ENCODE data around the gene DNMT3A. TPM values are rescaled to one million over a fixed set of nuclear protein-coding genes. Genes with fewer than 3 reads are reported as not detected.

DNMT3A gene
- 10 to 100 TPM; 16.0 to 17.9 TPM for total RNA-seq

GRCh38 chr2:25341753-25342371 lies at the start of gene DNMT3A:
Gene DNMT3A, minus strand, starts transcription at chr2:25341925. Its CDS starts 27,941 bp downstream, at chr2:25313984.

Small RNA genes lying within 50 kb of the gene (small RNA-seq; reads per million reads assigned to genes)
- 10.0 to 12.0 reads per million in 2 donors for gene MIR1301

Other genes starting within 250 kb of the DNMT3A start
- gene POMC, start 173.3 kb downstream of the DNMT3A start, total RNA-seq = 10 to 100 TPM; 12.0 to 15.8 TPM

Data from melanocyte of skin (primary cell).